Osteoblast (primary cell): ENCODE measurements around the gene SHISA6. TPM values are rescaled to one million over a fixed set of nuclear protein-coding genes. Genes with fewer than 3 reads are reported as not detected.

Experiments used
- DNase-seq: peaks from one replicate; pipeline ENCODE4 v3.0.0; 2011; ENCODE audit warnings: low spot score, mixed read lengths; ENCODE audit not compliant: insufficient read length; ENCODE audit errors: missing footprints
- H2AFZ ChIP-seq: 2 replicates; pipeline ENCODE4 v1.6.0; 2011; ENCODE audit warnings: mild to moderate bottlenecking, low read length
- H3K27ac ChIP-seq: 2 replicates; pipeline ENCODE4 v1.5.1; 2011; ENCODE audit warnings: mild to moderate bottlenecking, low read depth, low read length, moderate library complexity
- H3K27me3 ChIP-seq: 2 replicates; pipeline ENCODE4 v1.6.0; 2012; ENCODE audit warnings: mild to moderate bottlenecking, control low read depth, inconsistent platforms, low read length, moderate library complexity; ENCODE audit not compliant: insufficient read depth
- H3K36me3 ChIP-seq: 2 replicates; pipeline ENCODE4 v1.5.1; 2011; ENCODE audit warnings: mild to moderate bottlenecking, low read length, control low read depth, moderate library complexity; ENCODE audit not compliant: insufficient read depth
- H3K4me1 ChIP-seq: 2 replicates; pipeline ENCODE4 v1.5.1; 2011; ENCODE audit warnings: mild to moderate bottlenecking, low read length, control low read depth, moderate library complexity; ENCODE audit not compliant: insufficient read depth
- H3K4me2 ChIP-seq: 2 replicates; pipeline ENCODE4 v1.6.0; 2011; ENCODE audit warnings: mild to moderate bottlenecking, low read length; ENCODE audit not compliant: insufficient read depth
- H3K4me3 ChIP-seq: fragments of 200-600 bp; sonication (generic); 3 replicates; pipeline ENCODE4 v1.5.1; 2012; ENCODE audit warnings: mild to moderate bottlenecking, low read length, inconsistent platforms; ENCODE audit not compliant: insufficient read depth
- H3K79me2 ChIP-seq: 2 replicates; pipeline ENCODE4 v1.6.0; 2012; ENCODE audit warnings: mild to moderate bottlenecking, low read length, control low read depth, inconsistent platforms; ENCODE audit not compliant: insufficient read depth
- H3K9me3 ChIP-seq: 2 replicates; pipeline ENCODE4 v1.5.1; 2011; ENCODE audit warnings: low read depth, low read length, control low read depth
- H4K20me1 ChIP-seq: 2 replicates; pipeline ENCODE4 v1.6.0; 2012; ENCODE audit warnings: mild to moderate bottlenecking, low read length, control low read depth; ENCODE audit not compliant: insufficient read depth
- CTCF ChIP-seq: IDR thresholded peaks from 2 replicates; pipeline ENCODE4 v1.5.1; 2011; ENCODE audit warnings: mild to moderate bottlenecking, low read depth, low read length, moderate library complexity; ENCODE audit errors: extremely low read depth
- total RNA-seq: library from RNA; depleted of rRNA; stranded (reverse); fragments of >200 nt; gene quantifications from 2 replicates; pipeline ENCODE4 v1.2.3, GENCODE V29; 2012

The SHISA6 gene
- total RNA-seq, 1 donor = not detected

DNA sequence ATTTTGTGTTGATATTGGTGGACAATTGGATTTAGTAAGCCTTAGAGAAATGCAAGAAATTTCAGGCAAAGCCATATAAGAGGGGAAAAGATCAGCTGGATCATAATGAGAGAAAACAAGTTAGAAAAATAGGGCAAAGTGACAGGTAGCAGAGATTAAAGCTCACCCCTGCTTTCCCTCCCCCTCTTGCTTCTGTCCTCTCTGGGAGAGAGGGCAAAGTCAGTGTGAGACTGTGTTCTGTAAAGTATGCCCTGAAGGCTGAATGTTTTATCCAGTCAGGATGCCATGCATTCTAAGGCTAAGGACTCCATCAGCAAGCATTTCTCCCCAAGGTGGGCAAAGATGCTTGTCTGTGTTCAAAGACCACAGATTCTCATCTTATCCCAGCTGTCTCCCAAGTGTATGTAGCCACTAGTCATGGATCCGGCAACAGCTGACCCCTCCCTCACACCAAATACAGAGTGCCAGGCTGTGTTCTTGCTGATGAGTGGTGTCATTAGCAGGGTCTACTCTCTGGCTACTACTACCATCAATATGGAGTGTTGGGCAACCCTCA is 221.1 kb downstream of the SHISA6 start:
- H3K4me2 ChIP-seq = no peak overlapping the region
- peaks cover 9% of the 10 kb centered on the region for H3K9me3 ChIP-seq
- no peak for TF ChIP-seq CTCF
- H3K79me2 ChIP-seq = no peaks in the 10 kb centered on the region
- H2AFZ ChIP-seq = no peak overlapping the region
- H3K4me3 ChIP-seq = no peak overlapping the region
- no peaks in the 10 kb centered on the region for H4K20me1 ChIP-seq
- DNase-seq = no peak
- H3K27me3 ChIP-seq = no peaks in the 10 kb centered on the region
- H3K27ac ChIP-seq = no peak overlapping the region
- no peaks in the 10 kb centered on the region for H3K36me3 ChIP-seq
- H3K4me1 ChIP-seq = no peaks in the 10 kb centered on the region

DNA sequence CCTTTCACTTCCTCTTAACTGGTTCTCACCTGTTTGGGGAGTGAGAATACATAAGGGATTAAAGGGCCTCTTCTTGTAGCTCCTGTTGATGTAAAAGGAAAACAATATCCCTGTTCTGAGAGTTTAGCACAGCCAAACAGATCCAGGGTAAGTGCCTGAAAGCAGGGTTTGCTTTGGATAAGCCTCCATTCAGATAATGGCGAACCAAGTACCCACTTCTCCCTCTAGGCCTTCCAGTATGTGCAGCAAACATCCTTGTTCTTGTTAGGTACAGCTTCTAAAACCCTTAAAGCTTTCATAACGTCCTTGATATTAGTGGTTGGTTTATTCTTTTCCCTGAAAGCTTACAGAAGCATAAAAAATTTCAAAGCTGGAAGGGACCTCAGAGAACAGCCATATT is 226.6 kb downstream of the SHISA6 start:
- no peak for DNase-seq
- Histone ChIP-seq H3K4me2 (no peak overlapping the region), H3K4me3 (no peak overlapping the region), H3K79me2 (no peaks in the 10 kb centered on the region), H3K36me3 (no peaks in the 10 kb centered on the region), H3K9me3 (peaks cover 4% of the 10 kb centered on the region), H2AFZ (no peak overlapping the region), H3K27me3 (no peaks in the 10 kb centered on the region), H3K27ac (no peak overlapping the region), H3K4me1 (no peaks in the 10 kb centered on the region), H4K20me1 (no peaks in the 10 kb centered on the region)
- no peak for TF ChIP-seq CTCF

DNA sequence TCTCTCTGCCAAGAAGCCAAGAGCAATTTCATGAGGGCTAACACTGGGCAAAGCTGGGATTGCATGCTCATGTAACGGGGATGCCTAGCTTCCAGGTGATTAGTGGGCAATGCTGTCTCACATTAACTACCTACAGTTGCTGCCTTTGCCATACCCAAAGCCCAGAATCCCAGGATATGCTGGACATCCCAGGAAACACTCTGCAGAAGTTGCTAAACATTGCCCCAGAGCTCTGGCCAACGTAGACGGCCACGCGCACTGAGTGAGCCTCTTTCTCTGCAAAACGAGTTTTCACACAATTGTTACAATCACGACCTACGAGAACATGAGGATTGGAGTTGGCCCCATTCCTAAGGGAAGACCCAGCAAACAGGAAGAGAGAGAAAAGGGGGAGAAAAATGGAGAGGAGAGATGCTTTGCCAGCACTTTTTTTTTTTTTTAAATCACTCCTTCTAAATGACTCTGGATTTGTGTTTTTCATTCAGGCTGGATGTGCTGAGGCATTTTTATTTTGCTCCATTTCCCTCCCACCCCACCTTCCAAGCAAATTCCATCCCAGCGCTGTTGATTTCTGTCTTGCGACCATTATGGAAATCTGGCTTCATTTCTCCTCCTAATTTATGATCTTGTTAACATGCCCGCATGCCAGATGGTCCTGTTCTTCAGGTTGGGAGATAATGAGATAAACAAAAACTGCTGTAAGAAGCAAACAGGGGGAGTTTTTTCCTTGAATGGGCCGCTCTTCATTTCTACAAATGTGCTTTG is 244.5 kb downstream of the SHISA6 start:
- no peak overlapping the region for H3K4me3 ChIP-seq

More for the DNA sequence above, 244.5 kb downstream of the SHISA6 start:
- Histone ChIP-seq H4K20me1 (no peaks in the 10 kb centered on the region), H3K27ac (no peak overlapping the region), H3K4me1 (no peaks in the 10 kb centered on the region), H3K27me3 (no peaks in the 10 kb centered on the region), H3K79me2 (no peaks in the 10 kb centered on the region), H3K36me3 (no peaks in the 10 kb centered on the region), H2AFZ (no peak overlapping the region), H3K4me2 (no peak overlapping the region), H3K9me3 (peaks cover 2% of the 10 kb centered on the region)
- no peak for TF ChIP-seq CTCF
- no peak for DNase-seq
